Measurements from ENCODE around the gene CTNNA1. TPM values are rescaled to one million over a fixed set of nuclear protein-coding genes. Genes with fewer than 3 reads are reported as not detected.

CTNNA1 gene
- total and polyA plus RNA-seq, 2 experiments from 2014 or later, result 194 to 393 TPM

DNA sequence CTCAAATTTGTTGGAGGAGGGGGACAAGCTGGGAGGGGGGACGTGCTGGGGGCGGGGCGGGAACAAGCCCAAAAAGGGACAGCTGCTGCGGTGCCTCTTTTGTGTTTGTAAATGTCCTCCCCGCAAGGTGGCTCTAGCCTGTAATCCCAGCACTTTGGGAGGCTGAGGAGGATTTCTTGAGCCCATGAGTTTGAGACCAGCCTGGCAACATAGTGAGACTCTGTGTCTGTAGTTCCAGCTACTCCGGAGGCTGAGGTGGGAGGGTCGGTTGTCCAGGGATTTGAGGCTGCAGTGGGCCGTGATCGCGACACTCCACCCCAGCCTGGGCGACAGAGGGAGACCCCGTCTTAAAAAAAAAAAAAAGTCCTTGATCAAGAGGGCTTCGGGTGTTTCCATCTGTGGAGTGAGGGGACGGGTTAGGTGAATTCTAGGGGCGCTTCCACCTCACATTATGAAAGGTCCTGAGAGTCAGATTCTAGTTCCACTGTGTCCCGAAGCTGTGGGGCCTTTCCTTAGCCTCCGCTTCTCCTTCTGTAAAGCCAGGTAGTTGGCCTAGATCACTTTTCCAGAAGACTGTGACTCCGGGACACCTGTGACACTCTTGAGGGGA is 779 bp upstream of the CTNNA1 start:
- H3K79me2 ChIP-seq (ENCODE audit: insufficient read depth), result peaks cover 40% of the 10 kb centered on the region
- 0 out of 2 replicates have a peak, but pooled peaks cover 3% of the 10 kb centered on the region for H3K36me3 ChIP-seq (ENCODE audit: low read depth)
- H2AFZ ChIP-seq, result peak overlapping the region; percentile 66
- no peak for TF ChIP-seq EZH2 (IDR thresholded peaks at IDR 0.05; ENCODE audit: insufficient read depth, poor library complexity, severe bottlenecking)
- TF ChIP-seq EZH2phosphoT487 (IDR thresholded peaks at IDR 0.05; ENCODE audit: insufficient read depth, low read depth), result no peak
- peaks cover 15% of the 10 kb centered on the region for H3K4me1 ChIP-seq (ENCODE audit: insufficient read depth)
- in situ Hi-C loops (cut with MboI), result no loop called here
- H3K4me3 ChIP-seq, result peak overlapping the region; percentile 96
- H3K9me2 ChIP-seq (ENCODE audit: insufficient read depth), result no peaks in the 10 kb centered on the region
- H3K27me3 ChIP-seq (replicated peaks; ENCODE audit: insufficient read depth), result no peaks in the 10 kb centered on the region
- 0 out of 2 replicates have a peak, but pooled peaks cover 4% of the 10 kb centered on the region for H4K20me1 ChIP-seq (ENCODE audit: insufficient read depth)
- no peaks in the 10 kb centered on the region for H3K9me3 ChIP-seq (ENCODE audit: low read depth)
- peak overlapping the region; percentile 89 for H3K4me2 ChIP-seq (ENCODE audit: unreplicated experiment)
- H3K27ac ChIP-seq, result peak overlapping the region; percentile 96; the same call in 1 of the 2 replicates
- 10 to 12% methylated on average over 14 to 18 of the region's 18 CpGs for WGBS, 2 experiments (ENCODE audit: low coverage in 1 of 2, low lambda C conversion rate in 2 of 2, missing lambda C conversion rate in 2 of 2)
- H3F3A ChIP-seq (ENCODE audit: insufficient read depth), result peaks cover 11% of the 10 kb centered on the region
- peak overlapping the region; percentile 96 for H3K9ac ChIP-seq
- peak; percentile 54 for DNase-seq

DNA sequence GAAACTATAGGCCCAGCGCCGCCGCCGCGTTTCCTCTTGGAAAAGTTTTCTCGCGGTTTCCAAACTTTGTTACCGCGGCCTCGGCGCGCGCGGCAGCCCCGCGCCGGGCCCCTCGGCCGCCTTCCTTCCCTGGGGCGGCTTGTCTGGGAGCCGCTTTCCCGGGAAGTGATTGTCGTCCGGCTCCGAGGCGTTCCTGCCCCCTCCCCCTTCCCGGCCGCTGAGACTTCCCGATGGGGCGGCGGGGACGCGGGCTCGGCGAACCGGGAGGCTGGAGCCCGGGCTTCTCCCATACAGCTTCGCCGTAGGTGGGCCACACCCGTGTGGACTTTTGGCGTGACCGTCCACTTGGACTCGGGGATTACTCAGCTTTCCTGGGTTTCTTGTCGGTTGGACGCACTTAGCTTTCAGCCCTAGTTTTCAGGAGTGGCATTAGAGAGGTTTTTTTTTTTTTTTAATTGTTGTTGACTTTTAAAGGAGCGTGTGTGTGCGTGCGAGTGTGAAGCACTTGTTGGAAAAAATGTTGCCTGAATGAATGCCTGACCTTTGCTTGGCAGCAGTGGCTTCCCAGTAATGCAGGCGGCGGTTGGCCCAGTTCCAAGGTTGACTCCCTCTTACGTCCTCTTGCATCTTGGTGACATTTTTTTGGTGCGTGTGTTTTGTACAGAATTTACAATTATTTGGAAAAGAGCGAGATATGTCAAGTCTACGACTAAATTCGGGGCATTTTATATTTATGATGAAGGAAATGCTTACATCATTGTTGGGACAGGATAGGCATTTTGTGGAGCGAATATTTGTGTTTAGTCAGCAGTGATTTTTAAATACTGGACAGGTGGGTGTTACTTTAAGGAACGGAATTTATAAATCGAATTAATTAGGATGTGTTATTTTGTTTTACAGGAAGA is 821 bp downstream of the CTNNA1 start:
- peaks cover 11% of the 10 kb centered on the region for H3F3A ChIP-seq (ENCODE audit: insufficient read depth)
- peak overlapping the region; percentile 96 for H3K4me3 ChIP-seq
- H3K9me2 ChIP-seq (ENCODE audit: insufficient read depth), result no peaks in the 10 kb centered on the region
- peak overlapping the region; percentile 84 for H3K4me2 ChIP-seq (ENCODE audit: unreplicated experiment)
- 1% methylated on average over 45 to 56 of the region's 58 CpGs for WGBS, 2 experiments (ENCODE audit: low coverage in 1 of 2, low lambda C conversion rate in 2 of 2, missing lambda C conversion rate in 2 of 2)
- H3K4me1 ChIP-seq (ENCODE audit: insufficient read depth), result peaks cover 16% of the 10 kb centered on the region
- no peak for TF ChIP-seq EZH2phosphoT487 (IDR thresholded peaks at IDR 0.05; ENCODE audit: insufficient read depth, low read depth)
- TF ChIP-seq EZH2 (IDR thresholded peaks at IDR 0.05; ENCODE audit: insufficient read depth, poor library complexity, severe bottlenecking), result no peak
- no peaks in the 10 kb centered on the region for H3K27me3 ChIP-seq (replicated peaks; ENCODE audit: insufficient read depth)
- peak overlapping the region; percentile 96 for H3K27ac ChIP-seq
- 0 out of 2 replicates have a peak, but pooled peaks cover 4% of the 10 kb centered on the region for H4K20me1 ChIP-seq (ENCODE audit: insufficient read depth)
- peaks cover 13% of the 10 kb centered on the region; the same call in 1 of the 2 replicates for H3K36me3 ChIP-seq (ENCODE audit: low read depth)
- peak overlapping the region; percentile 47 for H2AFZ ChIP-seq
- in situ Hi-C loops (cut with MboI), result no loop called here
- H3K9me3 ChIP-seq (ENCODE audit: low read depth), result no peaks in the 10 kb centered on the region
- H3K9ac ChIP-seq, result peak overlapping the region; percentile 96
- H3K79me2 ChIP-seq (ENCODE audit: insufficient read depth), result peaks cover 56% of the 10 kb centered on the region
- peak; percentile 95 for DNase-seq

DNA sequence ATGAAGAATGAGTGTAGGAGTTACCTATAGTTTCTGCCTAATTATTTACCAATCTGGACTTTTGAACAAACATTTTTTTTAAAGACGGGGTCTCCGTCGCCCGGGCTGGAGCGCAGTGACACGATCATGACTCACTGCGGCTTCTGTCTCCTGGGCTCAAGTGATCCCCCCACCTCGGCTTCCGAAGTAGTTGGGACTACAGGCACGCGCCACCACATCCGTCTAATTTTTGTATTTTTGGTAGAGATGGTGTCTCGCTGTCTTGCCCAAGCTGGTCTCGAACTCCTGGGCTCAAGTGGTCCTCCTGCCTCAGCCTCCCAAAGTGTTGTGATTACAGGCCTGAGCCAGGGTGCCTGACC is 1.5 kb downstream of the CTNNA1 start:
- peaks cover 16% of the 10 kb centered on the region for H3K4me1 ChIP-seq (ENCODE audit: insufficient read depth)
- peaks cover 62% of the 10 kb centered on the region for H3K79me2 ChIP-seq (ENCODE audit: insufficient read depth)
- peak overlapping the region; percentile 96 for H3K27ac ChIP-seq
- H4K20me1 ChIP-seq (ENCODE audit: insufficient read depth), result 0 out of 2 replicates have a peak, but pooled peaks cover 4% of the 10 kb centered on the region
- H3F3A ChIP-seq (ENCODE audit: insufficient read depth), result peaks cover 11% of the 10 kb centered on the region
- peaks cover 18% of the 10 kb centered on the region; the same call in 1 of the 2 replicates for H3K36me3 ChIP-seq (ENCODE audit: low read depth)
- no peaks in the 10 kb centered on the region for H3K9me3 ChIP-seq (ENCODE audit: low read depth)
- peak overlapping the region; percentile 96 for H3K9ac ChIP-seq
- H3K4me2 ChIP-seq (ENCODE audit: unreplicated experiment), result peak overlapping the region; percentile 84
- H3K9me2 ChIP-seq (ENCODE audit: insufficient read depth), result no peaks in the 10 kb centered on the region
- DNase-seq, result peak; percentile 61
- no peaks in the 10 kb centered on the region for H3K27me3 ChIP-seq (replicated peaks; ENCODE audit: insufficient read depth)
- TF ChIP-seq EZH2 (IDR thresholded peaks at IDR 0.05; ENCODE audit: insufficient read depth, poor library complexity, severe bottlenecking), result no peak
- in situ Hi-C loops (cut with MboI), result no loop called here
- 45 to 58% methylated on average over 14 of the region's 14 CpGs for WGBS, 2 experiments (ENCODE audit: low coverage in 1 of 2, low lambda C conversion rate in 2 of 2, missing lambda C conversion rate in 2 of 2)
- H3K4me3 ChIP-seq, result peak overlapping the region; percentile 96
- no peak overlapping the region for H2AFZ ChIP-seq

DNA sequence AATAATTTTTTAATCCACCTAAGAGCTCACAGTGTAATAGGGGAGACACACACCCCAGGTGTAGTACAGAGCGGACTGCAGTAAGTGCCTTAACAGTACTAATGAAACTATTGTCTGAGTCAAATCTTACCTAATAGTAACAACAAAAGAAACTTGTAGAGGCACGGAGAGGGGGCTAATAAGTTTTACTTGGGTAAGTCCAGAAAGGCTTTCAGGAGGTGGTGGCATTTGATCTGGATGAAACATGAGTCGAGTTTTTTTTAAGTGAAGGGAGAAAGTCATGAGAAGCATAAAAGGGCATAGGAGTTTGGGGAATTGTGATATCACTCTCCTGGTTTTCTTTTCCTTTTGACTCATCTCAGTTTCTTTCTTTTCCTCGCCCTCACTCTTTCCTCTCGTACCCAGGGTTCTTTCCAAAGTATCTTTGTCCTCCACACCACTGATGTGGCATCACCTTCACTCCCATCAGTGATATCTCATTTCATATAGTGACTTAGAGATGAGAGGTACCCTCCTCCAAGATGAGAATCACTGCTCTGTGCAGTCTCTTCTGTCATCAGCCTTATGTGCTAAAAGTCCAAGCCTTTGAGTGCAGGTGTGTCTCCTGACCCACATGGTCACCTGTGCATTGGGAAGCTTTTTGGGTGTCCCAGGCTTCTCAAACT is 2.0 kb downstream of the CTNNA1 start:
- in situ Hi-C loops (cut with MboI), result no loop called here
- H3F3A ChIP-seq (ENCODE audit: insufficient read depth), result peaks cover 11% of the 10 kb centered on the region
- H2AFZ ChIP-seq, result no peak overlapping the region
- no peaks in the 10 kb centered on the region for H3K27me3 ChIP-seq (replicated peaks; ENCODE audit: insufficient read depth)
- 0 out of 2 replicates have a peak, but pooled peaks cover 4% of the 10 kb centered on the region for H4K20me1 ChIP-seq (ENCODE audit: insufficient read depth)
- DNase-seq, result peak; percentile 27
- peaks cover 16% of the 10 kb centered on the region for H3K4me1 ChIP-seq (ENCODE audit: insufficient read depth)
- peak overlapping the region; percentile 96 for H3K4me3 ChIP-seq
- WGBS, 2 experiments (ENCODE audit: low coverage in 1 of 2, low lambda C conversion rate in 2 of 2, missing lambda C conversion rate in 2 of 2), result 83 to 88% methylated on average over 5 of the region's 5 CpGs
- H3K9ac ChIP-seq, result peak overlapping the region; percentile 96
- peak overlapping the region; percentile 84 for H3K4me2 ChIP-seq (ENCODE audit: unreplicated experiment)
- TF ChIP-seq EZH2 (IDR thresholded peaks at IDR 0.05; ENCODE audit: insufficient read depth, poor library complexity, severe bottlenecking) (no peak), EZH2phosphoT487 (IDR thresholded peaks at IDR 0.05; ENCODE audit: insufficient read depth, low read depth) (no peak)
- no peaks in the 10 kb centered on the region for H3K9me3 ChIP-seq (ENCODE audit: low read depth)
- no peaks in the 10 kb centered on the region for H3K9me2 ChIP-seq (ENCODE audit: insufficient read depth)
- peaks cover 18% of the 10 kb centered on the region; the same call in 1 of the 2 replicates for H3K36me3 ChIP-seq (ENCODE audit: low read depth)
- peaks cover 68% of the 10 kb centered on the region for H3K79me2 ChIP-seq (ENCODE audit: insufficient read depth)
- peak overlapping the region; percentile 96 for H3K27ac ChIP-seq
